IMR-90 (cell line): ENCODE data around the gene PRKAG2. TPM values are rescaled to one million over a fixed set of nuclear protein-coding genes. Genes with fewer than 3 reads are reported as not detected.

Experiments
- microRNA-seq, 2 experiments: library from miRNA; stranded (forward) in 1 of 2; unstranded in 1 of 2; fragments of 10-50 nt in 1 of 2; fragments of <30 nt in 1 of 2; gene quantifications in 1 of 2; microRNA quantifications in 1 of 2; one replicate each; pipeline versions ENCODE3 to v1.1.0; 2013 to 2020; ENCODE audit not compliant: insufficient read depth in 1 of 2, insufficient read length in 1 of 2, unreplicated experiment in 1 of 2
- polyA plus RNA-seq, 3 experiments: library from polyadenylated mRNA; depleted of rRNA; stranded (reverse); fragments of >200 nt; gene quantifications; 2 replicates each; pipeline ENCODE4 v1.2.3, GENCODE V29; 2012; ENCODE audit warnings: low replicate concordance in 1 of 3
- small RNA-seq, 5 experiments: library from RNA; depleted of rRNA; stranded (forward); fragments of <200 nt; gene quantifications; one replicate each; pipeline ENCODE3, GENCODE V24; 2012
- total RNA-seq: library from RNA; depleted of rRNA; stranded (reverse); fragments of >200 nt; gene quantifications from 2 replicates; pipeline ENCODE4 v1.2.3, GENCODE V29; 2012; rRNA removed

The PRKAG2 gene
- total and polyA plus RNA-seq, 2 of the 4 experiments (the other 2 are of a cell fraction): 15.4 to 21.6 TPM

Small RNA genes lying within 50 kb of the gene (microRNA-seq; reads per million reads assigned to microRNA genes)
- gene RF00019 (ENCODE audit: insufficient read depth, insufficient read length): not detected
- not detected for gene RNU6-604P (ENCODE audit: insufficient read depth, insufficient read length)

Small RNA genes lying within 50 kb of the gene (small RNA-seq; reads per million reads assigned to genes)
- gene RF00019 (0 reads per million in 5 experiments), gene RNU6-604P (0 reads per million in 5 experiments)

Other genes starting within 250 kb of the PRKAG2 start
- not detected in 2 replicates for gene GALNTL5, start 79.3 kb upstream of the PRKAG2 start, total RNA-seq
- gene GALNTL5, start 79.3 kb upstream of the PRKAG2 start, polyA plus RNA-seq (2012; rRNA removed): not detected in 2 replicates
- 24.4 and 31.9 TPM in 2 replicates for gene GALNT11, start 148.6 kb upstream of the PRKAG2 start, total RNA-seq
- gene GALNT11, start 148.6 kb upstream of the PRKAG2 start, polyA plus RNA-seq (2012; rRNA removed): 23.2 and 29.3 TPM in 2 replicates